Endodermal cell (in vitro differentiated cells): Measurements from ENCODE around the gene BCL7B. TPM values are rescaled to one million over a fixed set of nuclear protein-coding genes. Genes with fewer than 3 reads are reported as not detected.

Experiments
- DNase-seq: peaks from one replicate; pipeline ENCODE4 v3.0.0-alpha.2; 2017
- H3K27ac ChIP-seq: 2 replicates; pipeline ENCODE4 v1.5.1; 2013; ENCODE audit warnings: mild to moderate bottlenecking, low read depth, low read length, moderate library complexity
- H3K27me3 ChIP-seq: 2 replicates; pipeline ENCODE4 v1.6.1; 2013; ENCODE audit warnings: mild to moderate bottlenecking, low read length, moderate library complexity; ENCODE audit not compliant: insufficient read depth, control insufficient read depth, poor library complexity, severe bottlenecking
- H3K36me3 ChIP-seq: 2 replicates; pipeline ENCODE4 v1.7.0; 2013; ENCODE audit warnings: mild to moderate bottlenecking, low read length, moderate library complexity; ENCODE audit not compliant: control insufficient read depth, insufficient read depth
- H3K4me1 ChIP-seq: one replicate; pipeline ENCODE4 v1.7.0; 2013; ENCODE audit warnings: low read length; ENCODE audit not compliant: control insufficient read depth, insufficient read depth
- H3K4me3 ChIP-seq: 2 replicates; pipeline ENCODE4 v1.5.1; 2013; ENCODE audit warnings: mild to moderate bottlenecking, low read length, moderate library complexity
- H3K9ac ChIP-seq: 2 replicates; pipeline ENCODE4 v1.6.1; 2013; ENCODE audit warnings: mild to moderate bottlenecking, low read length, moderate library complexity; ENCODE audit not compliant: poor library complexity, severe bottlenecking; ENCODE audit errors: extremely low read depth
- H3K9me3 ChIP-seq: 2 replicates; pipeline ENCODE4 v1.6.1; 2013; ENCODE audit warnings: mild to moderate bottlenecking, low read length, moderate library complexity; ENCODE audit not compliant: control insufficient read depth
- H3K27ac Mint-ChIP-seq: 2 replicates; pipeline ENCODE4 v1.8.0; 2020; ENCODE audit warnings: mixed read lengths
- H3K27me3 Mint-ChIP-seq: 2 replicates; pipeline ENCODE4 v1.8.0; 2021; ENCODE audit warnings: mild to moderate bottlenecking, mixed read lengths; ENCODE audit not compliant: insufficient read depth
- H3K36me3 Mint-ChIP-seq: 2 replicates; pipeline ENCODE4 v1.8.0; 2020; ENCODE audit warnings: low read depth, mixed read lengths
- H3K4me1 Mint-ChIP-seq: 2 replicates; pipeline ENCODE4 v1.8.0; 2020; ENCODE audit warnings: mixed read lengths
- H3K4me3 Mint-ChIP-seq: 2 replicates; pipeline ENCODE4 v1.8.0; 2020; ENCODE audit warnings: mild to moderate bottlenecking, moderate library complexity, mixed read lengths
- H3K9me3 Mint-ChIP-seq: 2 replicates; pipeline ENCODE4 v1.8.0; 2020; ENCODE audit warnings: mild to moderate bottlenecking, mixed read lengths
- WGBS, 2 experiments: methylation state at CpG; one replicate each; pipeline versions ENCODE4 v1.1.5 to v1.1.7; 2013; ENCODE audit warnings: missing lambda C conversion rate in 2 of 2, mixed read lengths in 1 of 2; ENCODE audit not compliant: insufficient coverage in 1 of 2, insufficient read length in 1 of 2; 5-methylcytosine and 5-hydroxymethylcytosine counted together
- total RNA-seq, 2 donors: library from RNA; stranded (reverse); fragmentation: NEBNext Ultra II Directional in 1 of 2; extraction: Animal tissue kit (Norgen Biotek cat#: 25700) in 1 of 2; gene quantifications; 2 replicates in 1 of 2; 3 replicates in 1 of 2; pipeline ENCODE4 v1.2.1, GENCODE V29; 2021
- TF ChIP-seq, protein P1 (sequence below): fragments of 200-600 bp; sonication (generic); conservative IDR thresholded peaks from 2 replicates; pipeline ENCODE4 v1.5.0; 2021; ENCODE audit warnings: antibody characterized with exemption, mild to moderate bottlenecking

Gene BCL7B
- total RNA-seq, 2 donors from 2014 or later = 31.0 to 37.7 TPM

DNA sequence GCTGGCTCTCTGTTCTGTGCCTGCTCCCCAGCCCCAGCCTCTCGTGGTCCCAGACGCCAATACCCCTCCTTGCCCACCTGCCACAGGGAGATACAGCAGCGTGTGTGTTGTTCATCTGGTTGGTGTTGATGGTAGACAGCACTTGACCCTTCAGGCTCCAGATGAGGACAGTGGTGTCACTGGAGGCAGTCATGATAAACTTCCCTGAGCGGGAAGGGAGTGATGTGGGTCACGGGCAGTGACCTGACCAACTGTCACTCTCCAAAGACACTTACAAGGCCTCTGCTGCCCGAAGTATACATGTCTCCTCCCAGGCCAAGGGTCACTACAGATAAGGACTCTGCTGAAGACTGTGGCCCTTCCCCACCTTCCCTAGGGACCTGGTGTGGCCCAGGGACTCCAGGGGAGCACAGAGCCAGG lies 15.3 kb upstream of the BCL7B start:
- no peak for DNase-seq
- Histone ChIP-seq H3K27me3 (no peaks in the 10 kb centered on the region), H3K27ac (no peak overlapping the region), H3K36me3 (peaks cover 66% of the 10 kb centered on the region), H3K4me3 (no peak overlapping the region), H3K9ac (no peak overlapping the region), H3K4me1 (peaks cover 4% of the 10 kb centered on the region), H3K9me3 (no peaks in the 10 kb centered on the region)
- H3K9me3 Mint-ChIP-seq = no peaks in the 10 kb centered on the region
- no peak overlapping the region for H3K4me3 Mint-ChIP-seq
- 98 to 100% methylated on average over 5 to 6 of the region's 6 CpGs for WGBS, 2 experiments
- no peaks in the 10 kb centered on the region for H3K27me3 Mint-ChIP-seq
- TF ChIP-seq, protein P1, sequence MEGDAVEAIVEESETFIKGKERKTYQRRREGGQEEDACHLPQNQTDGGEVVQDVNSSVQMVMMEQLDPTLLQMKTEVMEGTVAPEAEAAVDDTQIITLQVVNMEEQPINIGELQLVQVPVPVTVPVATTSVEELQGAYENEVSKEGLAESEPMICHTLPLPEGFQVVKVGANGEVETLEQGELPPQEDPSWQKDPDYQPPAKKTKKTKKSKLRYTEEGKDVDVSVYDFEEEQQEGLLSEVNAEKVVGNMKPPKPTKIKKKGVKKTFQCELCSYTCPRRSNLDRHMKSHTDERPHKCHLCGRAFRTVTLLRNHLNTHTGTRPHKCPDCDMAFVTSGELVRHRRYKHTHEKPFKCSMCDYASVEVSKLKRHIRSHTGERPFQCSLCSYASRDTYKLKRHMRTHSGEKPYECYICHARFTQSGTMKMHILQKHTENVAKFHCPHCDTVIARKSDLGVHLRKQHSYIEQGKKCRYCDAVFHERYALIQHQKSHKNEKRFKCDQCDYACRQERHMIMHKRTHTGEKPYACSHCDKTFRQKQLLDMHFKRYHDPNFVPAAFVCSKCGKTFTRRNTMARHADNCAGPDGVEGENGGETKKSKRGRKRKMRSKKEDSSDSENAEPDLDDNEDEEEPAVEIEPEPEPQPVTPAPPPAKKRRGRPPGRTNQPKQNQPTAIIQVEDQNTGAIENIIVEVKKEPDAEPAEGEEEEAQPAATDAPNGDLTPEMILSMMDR = no peak
- H3K27ac Mint-ChIP-seq = no peak overlapping the region
- peaks cover 62% of the 10 kb centered on the region for H3K36me3 Mint-ChIP-seq
- peaks cover 17% of the 10 kb centered on the region for H3K4me1 Mint-ChIP-seq

DNA sequence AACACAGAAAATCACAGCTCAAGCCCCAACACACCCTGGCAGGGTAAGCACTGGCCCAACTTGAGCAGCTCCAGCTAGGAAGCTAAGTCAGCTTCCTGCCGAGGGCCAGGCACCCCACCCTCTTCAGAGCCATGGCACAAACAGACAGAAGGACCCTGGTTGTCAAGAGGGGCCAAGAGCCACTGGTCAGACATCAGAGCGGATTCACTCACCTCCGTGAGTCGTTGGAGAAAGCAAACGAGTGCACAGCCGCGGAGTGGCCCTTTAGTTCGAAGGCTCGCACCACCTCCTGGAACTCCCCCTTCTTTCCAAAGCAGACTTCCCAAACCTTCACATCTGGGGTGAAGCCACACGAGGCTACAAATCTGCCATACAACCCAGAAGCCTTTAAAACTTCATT lies 13.5 kb upstream of the BCL7B start:
- TF ChIP-seq, protein P1 = no peak
- Histone ChIP-seq H3K9me3 (no peaks in the 10 kb centered on the region), H3K27me3 (no peaks in the 10 kb centered on the region), H3K27ac (no peak overlapping the region), H3K9ac (no peak overlapping the region), H3K4me1 (peaks cover 4% of the 10 kb centered on the region), H3K4me3 (no peak overlapping the region), H3K36me3 (peaks cover 60% of the 10 kb centered on the region)
- peaks cover 3% of the 10 kb centered on the region for H3K27me3 Mint-ChIP-seq
- no peak for DNase-seq
- H3K4me1 Mint-ChIP-seq = peaks cover 13% of the 10 kb centered on the region
- peaks cover 56% of the 10 kb centered on the region for H3K36me3 Mint-ChIP-seq
- no peaks in the 10 kb centered on the region for H3K9me3 Mint-ChIP-seq
- WGBS, 2 experiments = 94 to 98% methylated on average over 8 to 10 of the region's 10 CpGs
- no peak overlapping the region for H3K27ac Mint-ChIP-seq
- no peak overlapping the region for H3K4me3 Mint-ChIP-seq

DNA sequence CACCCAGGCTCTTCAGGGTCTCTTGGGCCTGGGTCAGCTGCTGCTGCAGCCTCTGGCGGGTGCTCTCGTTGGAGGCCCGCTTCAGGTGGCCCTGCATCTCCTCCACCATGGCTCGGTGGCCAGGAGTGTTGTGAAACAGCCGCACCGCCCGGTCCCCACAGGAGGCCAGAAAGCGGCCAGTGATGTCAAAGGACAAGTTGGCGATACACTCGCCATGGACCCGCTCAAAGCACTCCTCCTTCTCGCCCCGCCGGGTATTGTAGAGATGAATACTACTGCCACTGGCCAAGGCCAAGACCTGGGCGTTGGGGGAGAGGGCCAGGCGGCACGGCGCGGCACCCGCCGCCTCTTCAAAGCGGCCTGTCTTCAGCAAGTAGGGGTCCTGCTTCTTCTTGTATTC lies 13.0 kb upstream of the BCL7B start:
- peaks cover 57% of the 10 kb centered on the region for H3K36me3 ChIP-seq
- Mint-ChIP-seq H3K4me3 (no peak overlapping the region), H3K27ac (no peak overlapping the region), H3K27me3 (peaks cover 7% of the 10 kb centered on the region), H3K4me1 (peaks cover 13% of the 10 kb centered on the region), H3K36me3 (peaks cover 56% of the 10 kb centered on the region), H3K9me3 (no peaks in the 10 kb centered on the region)
- DNase-seq = no peak
- WGBS, 2 experiments = 94 to 98% methylated on average over 14 to 22 of the region's 22 CpGs
- H3K9me3 ChIP-seq = no peaks in the 10 kb centered on the region
- H3K4me1 ChIP-seq = peaks cover 4% of the 10 kb centered on the region
- no peak overlapping the region for H3K9ac ChIP-seq
- H3K27me3 ChIP-seq = no peaks in the 10 kb centered on the region
- H3K27ac ChIP-seq = no peak overlapping the region
- TF ChIP-seq, protein P1 = no peak
- H3K4me3 ChIP-seq = no peak overlapping the region
